NCI-H2107 treated with DMSO at 0.1 percent for 48 hours (cell line): ENCODE data around the gene HNRNPAB.
"Not testable (repeated sequence)": the region's sequence is repeated elsewhere in the genome, so short reads cannot be mapped to it uniquely, and the experiment has no call there.

ENCODE experiments used
- DNase-seq: peaks from one replicate; lab custom pipeline; 2025; ENCODE audit not compliant: unreplicated experiment; lab: John Stamatoyannopoulos, UW

The HNRNPAB gene

GRCh38 chr5:178241688-178242231 lies 37.4 kb downstream of the HNRNPAB start:
- DNase-seq: no peak

GRCh38 chr5:178242416-178242815 lies 38.1 kb downstream of the HNRNPAB start:
- DNase-seq: no peak

DNA sequence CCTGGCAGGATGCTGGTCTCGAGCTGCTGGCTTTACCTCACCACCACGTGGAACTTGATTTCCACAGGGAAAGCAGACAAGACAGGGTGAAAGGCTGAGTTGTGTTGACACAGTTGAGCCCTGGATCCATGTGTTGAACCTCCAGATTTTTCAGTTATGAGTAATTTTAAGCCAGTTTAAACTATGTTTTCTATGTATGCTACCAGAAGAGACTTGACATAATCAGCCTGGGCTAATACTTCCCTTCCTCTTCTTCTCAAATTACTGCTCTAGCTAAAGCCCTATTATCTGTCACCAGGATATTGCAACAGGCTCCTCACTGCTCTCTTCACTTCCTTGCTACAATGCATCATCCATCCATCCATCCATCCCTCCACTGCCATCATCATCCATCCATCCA lies 40.2 kb downstream of the HNRNPAB start:
- DNase-seq: no peak

- no peak for DNase-seq
Observed at GRCh38 chr5:178245389-178245788, 41.1 kb downstream of the HNRNPAB start.

GRCh38 chr5:178246624-178247279 lies 42.4 kb downstream of the HNRNPAB start:
- DNase-seq: no peak

DNA sequence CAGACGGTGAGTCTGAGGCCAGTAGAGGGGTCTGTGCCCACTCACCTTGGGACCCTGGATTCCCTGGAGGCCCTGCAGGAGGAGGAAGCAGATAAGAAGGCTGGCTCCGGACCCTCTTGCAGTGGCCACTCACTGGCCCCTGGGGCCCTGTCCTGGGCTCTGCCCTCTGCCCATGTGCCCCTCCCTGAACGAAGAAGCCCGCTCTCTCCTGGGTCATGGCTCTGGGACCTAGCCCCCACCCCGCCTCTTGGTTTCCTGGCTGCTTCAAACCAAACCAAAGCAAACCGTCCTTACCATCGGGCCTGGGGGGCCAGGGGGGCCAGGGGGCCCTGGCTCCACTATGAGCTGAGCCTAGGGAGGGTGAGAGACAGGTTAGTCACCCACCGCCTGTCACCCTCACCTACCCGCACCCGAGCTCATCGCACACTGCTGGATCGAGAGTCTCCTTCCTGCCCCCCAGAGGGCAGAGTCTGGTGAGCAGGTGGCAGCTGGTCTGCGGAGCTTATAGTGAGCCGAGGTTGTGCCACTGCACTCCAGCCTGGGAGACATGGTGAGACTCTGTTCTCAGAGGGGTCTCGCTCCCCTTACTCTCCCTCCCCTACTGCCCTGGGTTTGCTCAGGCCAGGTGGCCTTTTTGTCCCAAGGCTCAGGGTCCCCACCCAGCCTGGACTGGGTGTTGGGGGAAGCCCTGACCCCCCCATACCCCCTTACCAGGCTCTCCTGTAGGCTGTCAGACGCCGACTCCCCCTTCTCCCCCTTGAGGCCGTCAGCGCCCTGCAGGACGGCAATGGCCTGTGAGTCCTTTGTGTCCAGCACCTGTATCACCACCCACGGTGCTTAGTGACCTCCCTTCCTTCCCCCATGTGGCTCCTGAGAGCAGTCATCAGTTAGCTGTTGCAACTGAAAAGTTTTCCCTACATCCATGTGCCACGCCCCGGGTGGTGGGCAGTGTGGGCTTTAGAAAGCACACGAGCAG lies 43.4 kb downstream of the HNRNPAB start:
- no peak for DNase-seq

DNA sequence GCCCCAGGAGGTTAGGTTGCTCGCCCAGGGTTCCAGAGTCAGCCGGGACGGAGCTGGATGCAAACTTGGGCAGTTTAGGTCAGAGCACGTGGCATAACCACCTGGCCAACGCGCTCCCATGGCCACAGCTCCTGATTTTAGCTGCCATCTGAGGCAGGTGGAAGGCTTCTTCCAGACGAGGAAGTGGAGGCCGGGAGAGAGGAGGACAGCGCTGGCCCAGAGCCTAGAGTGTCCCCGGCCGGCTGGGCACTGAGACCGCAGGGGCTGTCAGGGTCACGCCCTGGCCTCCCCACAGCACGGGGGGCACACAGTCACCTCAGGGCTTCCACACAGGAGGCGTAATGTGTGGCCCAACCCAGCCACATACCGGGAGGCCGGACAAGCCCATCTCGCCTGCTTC lies 44.4 kb downstream of the HNRNPAB start:
- no peak for DNase-seq

GRCh38 chr5:178249191-178249989 lies 45.1 kb downstream of the HNRNPAB start:
- DNase-seq: no peak

GRCh38 chr5:178250263-178250662 lies 45.9 kb downstream of the HNRNPAB start:
- no peak for DNase-seq

DNA sequence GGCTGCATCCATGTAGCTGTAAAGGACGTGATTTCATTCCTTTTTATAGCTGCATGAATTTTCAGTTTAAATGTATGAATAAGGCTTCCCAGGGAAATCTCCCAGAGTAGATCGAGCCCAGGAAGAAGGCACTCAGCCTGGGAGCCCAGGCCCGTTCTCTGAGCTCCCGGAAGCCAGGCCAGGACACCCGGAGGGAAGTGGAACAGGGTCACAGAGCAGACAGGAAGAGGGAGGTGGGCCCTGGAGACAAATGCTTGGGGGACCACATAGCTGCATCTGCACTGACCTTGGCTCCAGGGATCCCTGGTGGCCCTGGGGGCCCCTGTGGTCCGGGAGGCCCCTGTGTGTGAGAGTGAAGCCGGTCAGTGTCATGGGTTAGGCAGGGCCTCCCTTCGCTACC lies 47.9 kb downstream of the HNRNPAB start:
- no peak for DNase-seq

GRCh38 chr5:178253632-178254031 lies 49.3 kb downstream of the HNRNPAB start:
- not testable (repeated sequence) for DNase-seq

GRCh38 chr5:178256746-178257145 lies 52.4 kb downstream of the HNRNPAB start:
- no peak for DNase-seq

GRCh38 chr5:178257650-178258049 lies 53.3 kb downstream of the HNRNPAB start:
- DNase-seq: no peak

DNA sequence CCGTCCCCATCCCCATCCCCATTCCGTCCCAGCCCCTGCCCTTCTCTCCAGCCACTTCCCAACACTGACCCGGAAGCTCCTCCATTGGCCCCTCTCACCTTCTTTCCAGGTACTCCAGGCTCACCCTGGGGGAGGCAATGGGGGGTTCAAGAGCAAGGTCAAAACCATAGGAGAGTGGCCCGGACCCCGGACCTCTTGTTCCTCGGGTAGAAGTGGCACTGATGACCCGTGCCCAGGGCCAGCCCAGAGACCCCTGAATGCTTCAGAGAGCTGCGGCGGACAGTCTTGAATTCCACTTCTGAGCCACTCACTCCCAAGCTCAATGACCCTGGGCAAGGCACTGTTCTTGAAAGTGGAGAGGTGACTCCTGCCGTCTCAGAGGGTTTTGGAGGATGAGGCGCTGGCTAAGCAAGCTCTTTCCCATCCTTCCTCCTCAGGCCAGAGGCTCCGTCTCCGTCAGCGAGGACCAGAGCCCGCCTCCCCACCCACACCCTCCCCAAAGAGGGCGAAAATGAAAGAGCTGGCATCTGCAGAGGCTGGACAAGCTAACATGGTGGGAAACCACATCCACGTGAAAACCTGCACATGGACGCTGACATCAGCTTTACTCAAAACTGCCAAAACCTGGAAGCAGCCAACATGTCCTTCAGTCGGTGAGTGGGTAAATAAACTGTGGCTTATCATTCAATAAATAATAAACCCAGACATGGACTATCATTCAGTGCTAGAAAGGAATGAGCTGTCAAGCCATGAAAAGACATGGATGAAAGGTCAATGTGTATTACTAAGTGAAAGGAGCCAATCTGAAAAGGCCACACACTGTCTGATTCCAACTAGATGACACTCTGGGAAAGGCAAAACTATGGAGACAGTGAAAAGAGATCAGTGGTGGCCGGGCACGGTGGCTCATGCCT lies 55.5 kb downstream of the HNRNPAB start:
- DNase-seq: no peak
